ENCODE data around the gene IGFL2.
"Not testable (repeated sequence)": the region's sequence is repeated elsewhere in the genome, so short reads cannot be mapped to it uniquely, and the experiment has no call there.

Gene IGFL2

GRCh38 chr19:46182476-46182875 is 34.4 kb downstream of the IGFL2 start:
- TF ChIP-seq CTCF (IDR thresholded peaks at IDR 0.05; ENCODE audit: low read depth, low read length) = no peak
- no peak overlapping the region for H3K4me3 ChIP-seq (ENCODE audit: low read depth, low read length)

- H3K4me3 ChIP-seq (ENCODE audit: low read depth, low read length) = not testable (repeated sequence)
Observed at GRCh38 chr19:46184775-46185710, 37.0 kb downstream of the IGFL2 start.

- H3K4me3 ChIP-seq (ENCODE audit: low read depth, low read length) = no peak overlapping the region
- no peak for TF ChIP-seq CTCF (IDR thresholded peaks at IDR 0.05; ENCODE audit: low read depth, low read length)
Observed at GRCh38 chr19:46186101-46186716, 38.2 kb downstream of the IGFL2 start.

GRCh38 chr19:46186717-46187101 is 38.7 kb downstream of the IGFL2 start:
- TF ChIP-seq CTCF (IDR thresholded peaks at IDR 0.05; ENCODE audit: low read depth, low read length) = no peak

GRCh38 chr19:46189971-46190888 is 42.2 kb downstream of the IGFL2 start:
- TF ChIP-seq CTCF (IDR thresholded peaks at IDR 0.05; ENCODE audit: low read depth, low read length) = no peak
- no peak overlapping the region for H3K4me3 ChIP-seq (ENCODE audit: low read depth, low read length)

More at GRCh38 chr19:46186717-46187101, 38.7 kb downstream of the IGFL2 start:
- H3K4me3 ChIP-seq (ENCODE audit: low read depth, low read length) = no peak overlapping the region

- TF ChIP-seq CTCF (IDR thresholded peaks at IDR 0.05; ENCODE audit: low read depth, low read length) = no peak
- H3K4me3 ChIP-seq (ENCODE audit: low read depth, low read length) = no peak overlapping the region
Observed at GRCh38 chr19:46191356-46191755, 43.3 kb downstream of the IGFL2 start.

- TF ChIP-seq CTCF (IDR thresholded peaks at IDR 0.05; ENCODE audit: low read depth, low read length) = no peak
- no peak overlapping the region for H3K4me3 ChIP-seq (ENCODE audit: low read depth, low read length)
Observed at GRCh38 chr19:46191972-46192371, 43.9 kb downstream of the IGFL2 start.

GRCh38 chr19:46192626-46192991 is 44.6 kb downstream of the IGFL2 start:
- H3K4me3 ChIP-seq (ENCODE audit: low read depth, low read length) = not testable (repeated sequence)
